Keratinocyte (primary cell): ENCODE data around the gene GSDMA. TPM values are rescaled to one million over a fixed set of nuclear protein-coding genes. Genes with fewer than 3 reads are reported as not detected.

ENCODE experiments used
- DNase-seq: peaks from one replicate; pipeline ENCODE4 v3.0.0-alpha.2; 2011; ENCODE audit warnings: low read depth, missing footprints, low spot score
- FAIRE-seq: peaks from 2 replicates; lab custom pipeline; 2011; peaks lifted over from hg19 to GRCh38; lab: Jason Lieb, UNC
- H2AFZ ChIP-seq: 2 replicates; pipeline ENCODE4 v1.6.0; 2012; ENCODE audit warnings: low read length, control low read depth, inconsistent platforms; ENCODE audit not compliant: control insufficient read depth
- H3K27ac ChIP-seq: 2 replicates; pipeline ENCODE4 v1.5.1; 2011; ENCODE audit warnings: low read length; ENCODE audit not compliant: control insufficient read depth, insufficient read depth
- H3K27me3 ChIP-seq: 3 replicates; pipeline ENCODE4 v1.6.0; 2011; ENCODE audit warnings: low read length; ENCODE audit not compliant: control insufficient read depth, insufficient read depth; ENCODE audit errors: extremely low read depth
- H3K36me3 ChIP-seq, 2 experiments: 2 replicates in 1 of 2; 3 replicates in 1 of 2; pipeline ENCODE4 v1.5.1; 2011; ENCODE audit warnings: low read length in 2 of 2, mild to moderate bottlenecking in 1 of 2; ENCODE audit not compliant: control insufficient read depth in 2 of 2, insufficient read depth in 2 of 2; ENCODE audit errors: extremely low read depth in 1 of 2
- H3K4me1 ChIP-seq: 3 replicates; pipeline ENCODE4 v1.5.1; 2011; ENCODE audit warnings: low read length; ENCODE audit not compliant: control insufficient read depth, insufficient read depth; ENCODE audit errors: extremely low read depth
- H3K4me2 ChIP-seq: 3 replicates; pipeline ENCODE4 v1.6.0; 2011; ENCODE audit warnings: low read depth, low read length; ENCODE audit not compliant: control insufficient read depth, insufficient read depth; ENCODE audit errors: extremely low read depth
- H3K4me3 ChIP-seq, 3 experiments: fragments of 200-600 bp in 1 of 3; sonication (generic) in 1 of 3; 2 replicates in 2 of 3; 3 replicates in 1 of 3; pipeline ENCODE4 v1.5.1; 2011 to 2016; ENCODE audit warnings: low read length in 3 of 3, mild to moderate bottlenecking in 3 of 3, control low read depth in 2 of 3, inconsistent platforms in 1 of 3, low read depth in 1 of 3, mixed read lengths in 1 of 3, mixed run types in 1 of 3, moderate library complexity in 1 of 3; ENCODE audit not compliant: control insufficient read depth in 2 of 3, insufficient read depth in 2 of 3; ENCODE audit errors: extremely low read depth in 1 of 3
- H3K79me2 ChIP-seq: 2 replicates; pipeline ENCODE4 v1.6.0; 2012; ENCODE audit warnings: low read length; ENCODE audit not compliant: control insufficient read depth, insufficient read depth
- H3K9ac ChIP-seq: 3 replicates; pipeline ENCODE4 v1.6.0; 2011; ENCODE audit warnings: low read length; ENCODE audit not compliant: control insufficient read depth, insufficient read depth; ENCODE audit errors: extremely low read depth
- H3K9me1 ChIP-seq: 3 replicates; pipeline ENCODE4 v1.6.0; 2011; ENCODE audit warnings: low read length; ENCODE audit not compliant: control insufficient read depth, insufficient read depth; ENCODE audit errors: extremely low read depth
- H3K9me3 ChIP-seq: 2 replicates; pipeline ENCODE4 v1.5.1; 2012; ENCODE audit warnings: low read depth, low read length; ENCODE audit not compliant: control insufficient read depth
- H4K20me1 ChIP-seq: 3 replicates; pipeline ENCODE4 v1.6.0; 2011; ENCODE audit warnings: low read length; ENCODE audit not compliant: control insufficient read depth, insufficient read depth; ENCODE audit errors: extremely low read depth
- CTCF ChIP-seq, 3 experiments: IDR thresholded peaks in 1 of 3; conservative IDR thresholded peaks in 1 of 3; optimal IDR thresholded peaks in 1 of 3; 2 replicates in 2 of 3; 3 replicates in 1 of 3; pipeline versions ENCODE3 to v1.5.1; 2011; ENCODE audit warnings: low read length in 3 of 3, mild to moderate bottlenecking in 3 of 3, moderate library complexity in 2 of 3, control low read depth in 1 of 3, inconsistent platforms in 1 of 3; ENCODE audit not compliant: insufficient read depth in 2 of 3; ENCODE audit errors: extremely low read depth in 1 of 3
- EZH2 ChIP-seq: IDR thresholded peaks from one replicate; pipeline ENCODE4 v1.6.1; 2012; ENCODE audit warnings: inconsistent platforms, mild to moderate bottlenecking, low read length, moderate library complexity
- dilution Hi-C: fragments of 300-500 bp; cut with MboI; formaldehyde crosslinking; loops from one replicate; pipeline ENCODE4 v1.7.0; 2020; ENCODE audit warnings: low sequenced_read_pairs; ENCODE audit not compliant: extremely low pct_ligation_motif_present
- polyA plus RNA-seq, 5 experiments: library from polyadenylated mRNA; depleted of rRNA in 3 of 5; stranded (reverse) in 3 of 5; stranded (forward) in 1 of 5; unstranded in 1 of 5; fragments of >200 nt; gene quantifications; 1 replicate in 1 of 5; 2 replicates in 3 of 5; 3 replicates in 1 of 5; pipeline versions ENCODE4 v1.2.1 to v1.2.3, GENCODE V29; 2011 to 2012; ENCODE audit warnings: missing spikeins in 2 of 5, low read depth in 1 of 5, low replicate concordance in 1 of 5

GSDMA gene
- polyA plus RNA-seq, 1 donor (not counting 4 experiments of a cell fraction or from before 2014, with no cell fraction given), result 5.0 TPM

DNA sequence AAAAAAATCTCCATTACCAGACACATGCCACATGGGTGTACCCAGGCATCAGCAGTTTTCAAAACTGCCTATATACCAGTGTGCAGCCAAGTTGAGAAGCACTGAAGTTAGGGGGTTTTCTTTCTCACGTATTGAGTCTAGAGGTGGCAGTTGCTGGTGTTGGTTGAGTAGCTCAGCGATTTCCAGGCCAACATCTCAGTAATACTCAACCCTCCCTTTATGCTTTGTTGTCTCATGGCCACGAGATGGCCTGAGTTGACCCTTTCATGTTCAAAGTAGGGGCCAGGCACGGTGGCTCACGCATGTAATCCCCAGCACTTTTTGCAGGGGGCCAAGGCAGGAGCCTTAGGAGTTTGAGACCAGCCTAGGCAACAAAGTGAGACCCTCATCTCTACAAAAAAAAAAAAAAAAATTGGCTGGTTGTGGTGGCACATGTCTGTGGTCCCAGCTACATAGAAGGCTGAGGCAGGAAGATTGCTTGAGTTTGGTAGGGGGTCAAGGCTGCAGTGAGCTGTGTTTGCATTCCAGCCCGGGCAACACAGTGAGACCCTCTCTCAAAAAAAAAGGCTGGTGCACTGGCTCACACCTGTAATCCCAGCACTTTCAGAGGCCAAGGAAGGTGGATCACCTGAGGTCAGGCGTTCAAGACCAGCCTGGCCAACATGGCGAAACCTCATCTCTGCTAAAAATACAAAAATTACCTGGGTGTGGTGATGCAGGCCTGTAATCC is 24.5 kb upstream of the GSDMA start:
- Histone ChIP-seq H3K27me3 (peaks cover 9% of the 10 kb centered on the region), H3K36me3 (no peaks in the 10 kb centered on the region)
- dilution Hi-C loops, result no loop called here

DNA sequence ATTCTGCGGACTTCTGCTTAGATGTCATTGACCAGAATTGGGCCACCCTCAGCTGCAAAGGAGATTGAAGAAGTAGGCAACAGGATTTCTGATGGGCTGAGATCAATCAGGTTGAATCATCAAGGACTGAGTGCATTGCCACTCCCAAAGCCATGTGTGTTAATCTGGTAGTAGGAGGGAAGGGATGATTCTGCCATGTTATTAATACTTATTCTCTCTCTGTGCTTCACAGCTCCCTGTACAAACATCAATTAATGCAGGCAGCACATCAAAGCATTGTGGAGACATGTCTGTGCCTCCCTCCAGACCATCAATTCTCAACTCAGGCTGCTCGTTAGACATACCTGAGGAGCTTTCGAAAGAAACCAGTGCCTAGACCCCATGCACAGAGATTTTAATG is 23.7 kb upstream of the GSDMA start:
- TF ChIP-seq EZH2, result no peak
- no peak for TF ChIP-seq CTCF (optimal IDR thresholded peaks at IDR 0.05 in 1 of 3, IDR thresholded peaks at IDR 0.05 in 1 of 3, conservative IDR thresholded peaks at IDR 0.05 in 1 of 3; ENCODE audit: extremely low read depth in 1 of 3, insufficient read depth in 2 of 3, low read length in 3 of 3)
- dilution Hi-C loops, result no loop called here

More for the DNA sequence above, 24.5 kb upstream of the GSDMA start:
- FAIRE-seq (no peak), DNase-seq (no peak)
- no peak for TF ChIP-seq CTCF (optimal IDR thresholded peaks at IDR 0.05 in 1 of 3, IDR thresholded peaks at IDR 0.05 in 1 of 3, conservative IDR thresholded peaks at IDR 0.05 in 1 of 3; ENCODE audit: extremely low read depth in 1 of 3, insufficient read depth in 2 of 3, low read length in 3 of 3)
- TF ChIP-seq EZH2, result no peak
- H3K4me1 ChIP-seq, result peaks cover 8% of the 10 kb centered on the region
- H3K9me1 ChIP-seq, result no peaks in the 10 kb centered on the region
- no peaks in the 10 kb centered on the region for H3K9me3 ChIP-seq
- H3K4me2 ChIP-seq, result no peak overlapping the region
- H4K20me1 ChIP-seq, result no peaks in the 10 kb centered on the region
- H3K79me2 ChIP-seq, result no peaks in the 10 kb centered on the region
- no peak overlapping the region for H2AFZ ChIP-seq
- no peak overlapping the region for H3K9ac ChIP-seq
- no peak overlapping the region for H3K27ac ChIP-seq
- no peak overlapping the region for H3K4me3 ChIP-seq

More for the DNA sequence above, 23.7 kb upstream of the GSDMA start:
- no peaks in the 10 kb centered on the region for H4K20me1 ChIP-seq
- peaks cover 17% of the 10 kb centered on the region for H3K27me3 ChIP-seq
- H3K4me3 ChIP-seq, result no peak overlapping the region
- DNase-seq (no peak), FAIRE-seq (no peak)
- peaks cover 8% of the 10 kb centered on the region for H3K4me1 ChIP-seq
- no peak overlapping the region for H3K27ac ChIP-seq
- H3K9ac ChIP-seq, result no peak overlapping the region
- no peak overlapping the region for H2AFZ ChIP-seq
- H3K9me3 ChIP-seq, result no peaks in the 10 kb centered on the region
- no peaks in the 10 kb centered on the region for H3K79me2 ChIP-seq
- no peaks in the 10 kb centered on the region for H3K36me3 ChIP-seq
- H3K9me1 ChIP-seq, result no peaks in the 10 kb centered on the region
- no peak overlapping the region for H3K4me2 ChIP-seq
